ENCODE data around the gene PLCD1. TPM values are rescaled to one million over a fixed set of nuclear protein-coding genes. Genes with fewer than 3 reads are reported as not detected.

Gene PLCD1
- total and polyA plus RNA-seq, 2 of the 13 experiments (the other 11 are each of a cell fraction or from before 2014, with no cell fraction given), result 10.1 to 12.4 TPM

DNA sequence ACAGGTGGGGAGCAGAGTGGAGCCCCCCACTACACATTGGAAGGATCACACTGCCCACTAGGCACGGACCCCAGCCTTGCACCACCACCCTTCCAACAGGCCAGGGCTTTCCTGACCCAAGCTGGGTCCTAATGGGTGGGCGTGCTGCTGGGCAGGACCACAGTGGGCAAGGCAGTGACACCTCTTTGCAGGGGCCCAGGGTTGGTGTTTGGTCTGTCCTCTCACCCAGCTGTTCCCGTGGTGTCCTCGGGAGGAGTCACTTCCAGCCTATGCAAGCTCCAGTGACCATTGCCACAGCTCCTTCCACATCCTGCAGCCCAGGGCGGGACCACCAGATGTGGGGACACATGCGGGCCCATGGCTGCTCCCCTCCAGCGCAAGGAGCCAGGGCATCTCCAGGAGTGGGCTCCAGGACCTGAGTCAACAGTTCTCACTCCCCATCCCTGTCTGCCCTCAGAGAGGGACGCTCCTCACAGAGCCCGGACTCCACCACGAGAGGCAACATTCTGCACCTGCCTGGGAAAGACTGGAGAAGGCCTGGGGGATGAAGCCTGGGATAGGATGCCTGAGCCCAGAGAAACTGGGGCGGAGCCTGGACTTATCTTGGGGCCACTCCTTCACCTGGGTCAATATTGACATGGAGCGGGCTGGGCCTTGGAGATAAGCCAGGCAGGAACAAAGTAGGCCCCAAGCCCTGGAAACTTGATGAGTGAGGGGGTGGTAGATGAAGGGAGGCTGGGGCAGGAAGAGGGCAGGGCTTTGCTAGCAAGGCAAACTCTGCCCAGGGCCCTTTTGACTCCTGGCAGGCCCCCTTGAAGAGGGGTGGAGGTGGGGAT lies 42.7 kb downstream of the PLCD1 start (continued):
- 0 out of 2 replicates have a peak, but pooled peaks have one; percentile 31 for TF ChIP-seq THAP11 (CRISPR knock-in tag; IDR thresholded peaks at IDR 0.05)
- TF ChIP-seq CEBPB (IDR thresholded peaks at IDR 0.05; ENCODE audit: borderline replicate concordance, low read depth, low read length), result no peak
- TF ChIP-seq HOXD1 (CRISPR knock-in tag; IDR thresholded peaks at IDR 0.05), result no peak
- no peak for TF ChIP-seq HNRNPUL1 (IDR thresholded peaks at IDR 0.05; ENCODE audit: low read depth, low read length)
- TF ChIP-seq SP140L (CRISPR knock-in tag; IDR thresholded peaks at IDR 0.05; ENCODE audit: borderline replicate concordance), result no peak
- TF ChIP-seq AKAP8 (CRISPR knock-in tag; IDR thresholded peaks at IDR 0.05), result peak; percentile 76; the same call in 1 of the 2 replicates
- TF ChIP-seq ZNF407 (CRISPR knock-in tag; IDR thresholded peaks at IDR 0.05; ENCODE audit: not compliant biosample characterization), result no peak
- no peak; the same call in 1 of the 2 replicates for TF ChIP-seq POGK (CRISPR knock-in tag; conservative IDR thresholded peaks at IDR 0.05)
- 0 out of 2 replicates have a peak, but pooled peaks have one; percentile 54 for TF ChIP-seq MLX (CRISPR knock-in tag; IDR thresholded peaks at IDR 0.05)
- no peak for TF ChIP-seq AKNA (CRISPR knock-in tag; IDR thresholded peaks at IDR 0.05; ENCODE audit: borderline replicate concordance)

Measured in HepG2 (cell line).